ENCODE measurements around the gene SH3PXD2B.

GRCh38 chr5:172313915-172314314, 140.4 kb downstream of the SH3PXD2B start:
- TF ChIP-seq CTCF (IDR thresholded peaks at IDR 0.05; ENCODE audit: borderline replicate concordance, extremely low read depth, low read length, poor library complexity, severe bottlenecking) (no peak), EZH2 (IDR thresholded peaks at IDR 0.05; ENCODE audit: borderline replicate concordance, low read depth, low read length, severe bottlenecking) (no peak)

Data from DND-41 (cell line).